GM18909 (cell line): ENCODE measurements around the gene LPCAT1.
"Not testable (repeated sequence)": the region's sequence is repeated elsewhere in the genome, so short reads cannot be mapped to it uniquely, and the experiment has no call there.

Experiments used
- ATAC-seq: cut with Tn5 transposase; IDR thresholded peaks from one replicate; pipeline ENCODE4 v1.9.1; 2021; ENCODE audit warnings: mild to moderate bottlenecking; ENCODE audit not compliant: unreplicated experiment, poor library complexity

Gene LPCAT1

DNA sequence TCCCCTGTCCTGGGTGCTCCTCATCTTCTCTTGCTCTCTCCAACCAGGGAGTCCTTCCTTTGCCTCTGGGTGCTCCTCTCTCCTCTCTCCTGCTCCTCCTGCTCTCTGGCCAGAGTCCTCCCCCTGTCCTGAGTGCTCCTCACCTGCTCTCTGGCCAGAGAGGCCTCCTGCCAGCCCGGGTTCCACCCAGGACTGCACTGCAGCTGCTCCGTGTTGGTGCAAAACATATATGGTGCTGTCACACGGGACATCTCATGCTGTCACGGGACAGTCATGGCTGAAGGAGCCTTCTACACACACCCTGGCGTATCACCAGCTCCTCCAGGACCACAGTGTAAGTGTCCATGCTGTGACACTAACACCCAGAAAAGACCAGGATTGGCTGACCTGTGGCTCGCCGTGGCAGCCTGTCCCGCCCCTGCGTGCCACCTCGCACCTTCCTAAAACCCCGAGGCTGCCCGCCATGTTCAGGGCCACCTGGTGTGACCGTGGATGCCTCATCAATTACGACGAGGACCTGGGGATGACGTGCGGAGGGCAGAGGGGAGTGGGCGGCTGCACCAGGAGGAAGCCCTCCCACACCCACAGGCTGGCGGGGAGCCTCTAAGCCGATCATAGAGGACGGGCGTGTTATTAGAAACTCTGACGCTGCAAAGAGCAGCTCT lies 50.7 kb downstream of the LPCAT1 start:
- ATAC-seq: no peak

DNA sequence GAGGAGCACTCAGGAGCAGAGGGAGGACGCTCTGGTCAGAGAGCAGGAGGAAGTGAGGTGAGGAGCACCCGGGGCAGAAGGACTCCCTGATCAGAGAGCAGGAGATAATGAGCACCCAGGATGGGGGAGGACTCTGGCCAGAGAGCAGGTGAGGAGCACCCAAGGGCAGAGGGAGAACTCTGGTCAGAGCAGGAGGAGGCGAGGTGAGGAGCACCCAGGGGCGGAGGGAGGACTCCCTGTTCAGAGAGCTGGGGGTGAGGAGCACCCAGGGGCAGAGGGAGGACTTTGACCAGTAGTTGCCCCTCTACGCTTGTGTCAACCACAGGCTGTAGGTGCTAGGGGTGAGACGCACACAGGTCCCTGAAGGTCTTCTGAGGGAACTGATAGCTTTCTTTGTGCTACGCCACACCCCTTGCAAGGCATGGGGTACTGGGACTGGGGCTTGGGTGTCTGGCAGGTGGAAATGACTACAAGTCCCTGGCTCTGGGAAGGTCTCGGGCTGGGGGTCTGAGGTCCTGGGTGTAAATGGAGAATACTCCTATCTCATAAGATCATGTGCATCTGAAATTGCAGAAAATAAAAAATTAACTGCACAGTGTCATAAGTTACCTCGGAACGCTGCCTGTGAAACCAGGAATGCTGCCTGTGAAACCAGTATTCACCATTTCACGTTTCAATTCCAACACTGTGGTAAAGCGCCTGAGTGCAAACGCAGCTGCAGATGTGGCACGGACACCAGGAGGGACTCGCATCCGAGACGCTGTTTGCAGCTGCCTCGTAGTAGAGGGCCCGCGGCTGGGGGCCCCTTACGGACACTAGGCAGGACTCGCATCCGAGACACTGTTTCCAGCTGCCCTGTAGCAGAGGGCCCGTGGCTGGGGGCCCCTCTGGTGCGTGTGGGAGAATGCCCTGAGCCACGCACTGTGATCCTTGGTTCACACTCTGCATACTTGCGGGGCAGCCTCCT lies 51.5 kb downstream of the LPCAT1 start:
- ATAC-seq: no peak

DNA sequence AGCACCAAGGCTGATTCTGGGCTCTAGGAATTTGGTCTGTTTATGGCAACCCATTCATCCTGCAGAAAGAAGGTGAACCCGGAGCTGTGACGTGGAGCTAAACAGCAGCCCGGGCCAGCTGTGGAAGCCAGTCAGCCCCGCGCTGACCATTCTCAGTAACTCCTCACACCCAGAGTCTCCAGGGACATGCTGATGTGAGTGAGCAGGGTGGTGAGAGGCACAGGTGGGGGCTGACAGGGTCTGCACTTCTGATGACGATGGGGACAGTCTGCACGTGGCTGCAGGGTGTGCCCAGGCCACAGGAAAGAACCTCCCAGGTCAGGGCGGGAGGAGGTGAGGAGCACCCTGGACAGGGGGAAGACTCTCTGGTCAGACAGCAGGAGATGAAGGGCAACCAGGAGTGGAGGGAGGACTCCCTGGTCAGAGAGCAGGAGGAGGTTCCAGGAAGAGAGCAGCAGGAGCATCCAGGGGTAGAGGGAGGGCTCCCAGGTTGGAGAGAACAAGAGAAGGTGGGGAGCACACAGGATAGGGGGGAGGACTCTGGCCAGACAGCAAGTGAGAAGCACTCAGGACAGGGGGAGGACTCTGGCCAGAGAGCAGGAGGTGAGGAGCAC lies 52.4 kb downstream of the LPCAT1 start:
- no peak for ATAC-seq

- ATAC-seq: no peak
Measured at GRCh38 chr5:1470762-1471211, 53.0 kb downstream of the LPCAT1 start.

- no peak for ATAC-seq
Measured at GRCh38 chr5:1468629-1469527, 54.9 kb downstream of the LPCAT1 start.

DNA sequence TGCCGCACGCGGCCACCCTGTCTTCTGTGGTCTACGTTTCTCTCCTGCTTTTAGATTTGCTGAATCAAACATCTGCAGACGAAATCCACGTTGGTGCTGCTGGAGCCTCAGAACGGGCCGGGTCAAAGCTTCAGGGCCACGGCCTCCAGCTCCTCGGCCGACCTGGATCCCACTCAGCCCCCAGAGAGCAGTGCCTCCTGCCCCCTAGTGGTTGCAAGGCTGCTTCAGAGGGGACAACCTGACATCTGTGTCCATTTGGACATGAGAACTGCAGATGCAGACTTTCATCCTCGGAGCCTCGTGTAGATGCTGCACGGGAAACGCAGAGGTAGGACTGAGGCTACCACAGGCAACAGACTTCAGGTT lies 55.5 kb downstream of the LPCAT1 start:
- ATAC-seq: no peak

DNA sequence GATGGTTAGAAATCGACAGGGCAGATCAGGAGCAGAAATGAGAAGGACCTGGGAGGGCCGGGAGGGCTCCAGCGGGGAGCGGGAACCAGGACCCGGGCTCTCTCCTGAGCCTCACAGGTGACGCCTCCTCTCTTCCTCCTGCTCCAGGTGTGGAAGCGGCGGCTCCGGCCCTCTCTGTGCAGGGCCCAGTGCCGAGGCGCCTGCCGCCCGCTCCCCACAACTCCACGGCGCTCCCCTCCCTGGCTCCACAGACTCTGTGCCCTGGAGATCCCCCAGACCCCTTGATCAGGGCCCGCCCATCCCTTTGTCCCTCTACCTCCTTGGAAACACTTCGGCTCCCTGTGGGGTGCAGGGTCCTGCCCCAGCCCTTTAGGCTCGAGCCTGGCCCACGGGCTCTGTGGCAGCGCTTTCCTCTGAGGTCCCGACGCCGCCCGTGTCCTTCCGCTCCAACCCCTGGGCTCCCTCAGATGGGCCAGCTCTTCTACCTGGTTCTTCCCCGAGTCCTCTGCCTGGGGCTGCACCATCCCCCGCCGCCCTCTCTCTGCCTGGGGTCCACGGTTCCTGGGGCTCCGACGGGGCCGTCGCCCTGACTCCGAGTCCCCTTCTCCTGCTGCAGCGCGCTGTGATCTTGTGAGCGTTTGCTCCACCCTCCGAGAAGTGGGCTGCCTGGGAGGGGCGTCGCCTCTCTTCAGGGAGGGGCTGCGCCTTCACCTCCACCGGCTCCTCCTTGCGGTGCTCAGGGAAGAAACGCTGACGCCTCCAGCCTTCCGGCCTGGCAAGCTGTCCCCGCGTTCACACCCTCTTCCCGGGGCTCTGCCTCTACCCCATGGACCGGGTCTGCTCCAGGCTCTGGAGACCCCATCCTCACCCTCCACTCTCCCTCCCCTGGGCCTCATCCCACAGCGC lies 56.2 kb downstream of the LPCAT1 start:
- ATAC-seq: no peak

DNA sequence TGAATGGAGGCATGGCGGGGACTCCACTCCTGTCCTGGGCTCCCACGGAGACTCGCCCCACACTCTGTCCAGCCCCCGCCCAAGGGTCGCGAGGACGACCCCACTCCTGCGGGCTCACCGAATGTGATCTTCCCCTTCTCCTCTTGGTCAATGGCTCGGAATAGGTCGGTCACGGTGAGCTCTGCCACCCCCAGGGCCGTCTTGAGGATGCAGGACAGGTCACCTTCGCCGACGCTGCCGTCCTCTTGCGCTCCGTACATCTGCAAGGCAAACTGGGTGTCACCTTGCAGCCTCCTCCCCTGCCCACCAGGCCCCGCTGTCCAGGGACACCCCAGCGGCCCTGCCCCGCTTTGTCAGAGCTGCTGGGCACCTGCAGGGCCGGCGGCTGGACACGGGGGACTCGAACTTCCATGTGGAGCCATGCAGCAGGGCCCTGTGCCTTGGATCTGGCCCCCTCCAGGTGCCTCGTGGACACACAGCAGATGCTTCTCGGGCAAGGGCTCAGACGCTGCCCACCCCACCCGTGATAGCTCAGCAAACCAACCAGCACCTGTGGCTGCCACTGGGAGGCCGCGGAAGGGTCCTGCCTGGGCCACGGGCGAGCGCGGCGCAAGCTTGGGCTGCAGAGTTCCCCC lies 57.0 kb downstream of the LPCAT1 start:
- no peak for ATAC-seq

- ATAC-seq: no peak
Measured at GRCh38 chr5:1465966-1466471, 57.7 kb downstream of the LPCAT1 start.

- no peak for ATAC-seq
Measured at GRCh38 chr5:1465117-1465516, 58.6 kb downstream of the LPCAT1 start.

DNA sequence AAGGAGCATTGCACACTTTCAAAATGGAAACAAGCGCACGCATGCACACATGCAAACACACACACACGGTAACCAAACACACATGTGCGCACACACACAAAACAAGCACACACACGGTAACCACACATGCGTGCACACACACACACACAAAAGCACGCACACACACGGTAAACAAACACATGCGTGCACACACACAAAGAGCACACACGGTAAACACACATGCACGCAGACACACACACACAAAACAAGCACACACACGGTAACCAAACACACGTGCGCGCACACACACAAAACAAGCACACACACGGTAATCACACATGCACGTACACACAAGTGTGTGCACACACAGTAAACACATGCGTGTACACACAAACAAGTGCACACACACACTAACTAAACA lies 59.2 kb downstream of the LPCAT1 start:
- no peak for ATAC-seq

DNA sequence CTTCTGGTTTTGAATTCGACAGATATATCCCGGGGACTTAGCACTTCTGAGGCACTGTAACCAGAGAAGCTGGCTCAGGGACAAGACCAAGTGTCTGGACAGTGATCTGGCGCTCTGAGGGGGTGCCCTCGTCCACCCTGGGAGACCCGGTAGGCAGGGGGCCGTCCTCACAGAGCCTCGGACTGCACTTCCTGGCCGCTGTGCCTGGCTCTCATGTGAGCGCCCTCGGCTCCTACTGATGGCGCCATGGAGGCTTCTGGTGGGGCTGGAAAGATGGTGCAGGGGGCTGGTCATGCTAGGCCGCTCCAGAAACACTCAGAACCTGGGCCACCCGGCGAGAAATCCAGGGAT lies 59.7 kb downstream of the LPCAT1 start:
- no peak for ATAC-seq

DNA sequence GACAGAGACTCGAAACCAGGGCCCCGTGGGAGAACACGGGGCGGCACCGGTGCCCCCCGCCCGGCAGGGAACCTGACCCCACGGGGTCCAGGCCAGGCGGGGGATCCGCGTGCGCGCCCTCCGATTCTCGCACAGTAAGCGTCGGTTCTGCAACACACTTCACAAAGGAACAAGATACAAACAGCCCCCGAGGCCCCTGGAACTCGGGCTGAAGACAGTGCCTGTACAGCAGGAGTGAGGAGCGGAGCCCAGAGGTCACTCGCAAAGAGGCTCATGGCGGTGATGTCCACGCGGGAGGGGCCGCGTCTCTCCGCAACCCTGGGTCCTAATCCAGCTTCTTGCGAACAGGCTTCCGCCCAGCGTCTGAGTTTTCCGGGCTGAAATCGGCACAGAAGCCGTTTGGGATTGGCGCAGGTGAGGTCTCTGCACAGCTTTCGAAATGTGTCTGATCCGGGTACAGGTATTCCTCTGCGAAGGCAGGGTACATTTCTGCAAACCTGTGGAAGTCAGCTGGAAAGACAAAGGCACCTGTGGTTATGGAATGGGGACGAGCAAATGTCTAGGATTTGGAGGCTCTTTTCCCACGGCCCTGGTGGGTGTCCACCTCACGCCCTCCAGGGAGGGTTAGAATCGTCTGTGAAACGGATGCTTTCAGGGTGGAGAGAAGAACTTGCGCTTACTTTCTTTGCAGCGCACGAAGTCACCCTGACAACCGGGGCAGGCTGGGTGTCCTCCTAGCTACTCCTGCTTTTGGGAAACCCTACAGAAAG lies 60.2 kb downstream of the LPCAT1 start:
- ATAC-seq: no peak

GRCh38 chr5:1462358-1462757 lies 61.4 kb downstream of the LPCAT1 start:
- no peak for ATAC-seq

DNA sequence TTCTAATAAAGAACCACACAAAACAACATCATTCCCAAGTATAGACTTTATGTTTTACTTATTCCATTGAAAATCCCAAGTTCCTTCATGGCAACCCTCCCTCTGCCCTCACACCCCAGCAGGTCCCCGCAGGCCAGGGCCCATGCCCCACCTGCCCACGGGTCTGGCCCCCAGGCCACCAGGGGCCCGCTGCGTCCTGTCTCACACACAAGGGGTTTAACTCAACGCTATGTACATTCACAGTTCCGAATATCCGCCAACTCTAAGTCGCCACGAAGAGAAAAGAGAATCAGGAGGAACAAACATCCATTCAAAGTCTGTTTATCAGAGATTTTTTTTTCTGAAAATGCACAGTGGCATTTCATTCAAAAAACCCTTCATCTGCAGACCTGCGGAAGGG lies 62.4 kb downstream of the LPCAT1 start:
- ATAC-seq: no peak

DNA sequence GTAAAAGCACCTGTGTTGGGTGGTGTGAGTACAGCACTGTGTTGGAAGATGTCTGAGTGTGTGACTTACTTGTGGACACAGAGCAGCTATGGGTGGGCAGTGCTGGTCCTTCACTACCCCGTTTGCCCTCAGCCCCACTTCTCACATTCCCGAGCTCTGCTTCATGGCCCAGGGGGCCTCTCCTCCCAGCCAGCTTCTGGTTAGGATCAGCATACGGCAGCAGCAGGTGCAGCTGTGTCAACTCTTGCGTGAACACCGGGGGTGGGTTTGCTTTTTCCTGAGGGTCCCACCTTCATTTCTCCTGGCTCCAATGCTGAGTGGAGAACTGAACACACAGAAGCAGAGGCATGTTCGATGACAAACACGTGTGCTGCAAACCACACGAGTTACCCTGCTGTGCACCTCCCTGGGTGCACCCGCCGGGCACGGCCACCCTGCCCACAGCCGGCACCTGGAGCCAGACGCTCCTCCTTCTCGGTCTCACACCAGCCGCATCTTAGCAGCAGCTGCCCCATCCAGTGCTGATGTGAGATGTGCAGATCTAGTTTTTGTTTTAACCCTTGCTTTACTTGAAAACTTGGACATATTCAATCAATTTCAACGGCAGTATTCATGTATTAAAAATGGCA lies 63.6 kb downstream of the LPCAT1 start:
- no peak for ATAC-seq

GRCh38 chr5:1459435-1459834 lies 64.3 kb downstream of the LPCAT1 start:
- ATAC-seq: not testable (repeated sequence)
